GM19467 (cell line): Measurements from ENCODE around the gene APOL4.
"Not testable (repeated sequence)": the region's sequence is repeated elsewhere in the genome, so short reads cannot be mapped to it uniquely, and the experiment has no call there.

Source experiments
- ATAC-seq: cut with Tn5 transposase; IDR thresholded peaks from one replicate; pipeline ENCODE4 v1.9.1; 2021; ENCODE audit warnings: mild to moderate bottlenecking, moderate library complexity; ENCODE audit not compliant: unreplicated experiment

The APOL4 gene

DNA sequence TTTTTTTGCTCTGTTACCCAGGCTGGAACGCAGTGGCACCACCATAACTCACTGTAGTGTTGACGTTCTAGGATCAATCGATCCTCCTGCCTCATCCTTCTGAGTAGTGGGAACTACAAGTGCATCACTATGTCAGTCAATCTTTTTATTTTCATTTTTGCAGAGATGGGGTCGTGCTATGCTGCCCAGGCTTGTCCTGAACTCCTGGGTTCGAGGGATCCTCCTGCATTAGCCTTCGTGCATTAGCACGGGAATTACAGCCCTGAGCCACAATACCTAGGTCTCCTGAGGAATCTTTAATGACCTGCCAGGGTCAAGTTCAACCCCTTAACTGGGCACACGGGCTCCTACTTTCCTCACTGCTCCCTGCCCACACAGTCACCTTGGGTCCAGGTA lies 45.5 kb downstream of the APOL4 start:
- no peak for ATAC-seq

GRCh38 chr22:36155702-36156101 lies 45.9 kb downstream of the APOL4 start:
- no peak for ATAC-seq

DNA sequence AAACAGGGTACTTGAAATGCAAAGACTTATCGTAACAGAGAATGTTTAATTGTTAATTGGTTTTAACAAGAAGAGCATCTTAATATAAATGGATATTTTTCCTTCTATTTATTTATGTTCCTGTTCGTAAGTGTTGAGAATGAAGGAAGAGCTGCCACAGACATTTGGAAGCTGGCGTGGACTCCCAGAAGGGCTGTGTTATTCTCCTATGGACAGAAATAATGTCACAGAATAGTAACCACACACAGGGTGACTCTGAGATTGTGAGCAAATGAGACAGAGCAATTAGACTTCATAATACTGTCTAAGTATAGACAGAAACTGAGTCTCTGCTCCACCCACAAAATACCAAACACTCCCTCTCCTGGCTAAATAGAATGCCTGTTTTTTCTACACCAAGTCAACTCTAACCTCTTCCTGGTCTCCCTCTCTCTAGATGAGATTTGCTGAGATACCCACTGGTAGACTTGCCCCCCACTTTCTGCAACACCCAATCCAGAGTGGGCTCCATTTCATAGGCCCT lies 47.1 kb downstream of the APOL4 start:
- no peak for ATAC-seq

DNA sequence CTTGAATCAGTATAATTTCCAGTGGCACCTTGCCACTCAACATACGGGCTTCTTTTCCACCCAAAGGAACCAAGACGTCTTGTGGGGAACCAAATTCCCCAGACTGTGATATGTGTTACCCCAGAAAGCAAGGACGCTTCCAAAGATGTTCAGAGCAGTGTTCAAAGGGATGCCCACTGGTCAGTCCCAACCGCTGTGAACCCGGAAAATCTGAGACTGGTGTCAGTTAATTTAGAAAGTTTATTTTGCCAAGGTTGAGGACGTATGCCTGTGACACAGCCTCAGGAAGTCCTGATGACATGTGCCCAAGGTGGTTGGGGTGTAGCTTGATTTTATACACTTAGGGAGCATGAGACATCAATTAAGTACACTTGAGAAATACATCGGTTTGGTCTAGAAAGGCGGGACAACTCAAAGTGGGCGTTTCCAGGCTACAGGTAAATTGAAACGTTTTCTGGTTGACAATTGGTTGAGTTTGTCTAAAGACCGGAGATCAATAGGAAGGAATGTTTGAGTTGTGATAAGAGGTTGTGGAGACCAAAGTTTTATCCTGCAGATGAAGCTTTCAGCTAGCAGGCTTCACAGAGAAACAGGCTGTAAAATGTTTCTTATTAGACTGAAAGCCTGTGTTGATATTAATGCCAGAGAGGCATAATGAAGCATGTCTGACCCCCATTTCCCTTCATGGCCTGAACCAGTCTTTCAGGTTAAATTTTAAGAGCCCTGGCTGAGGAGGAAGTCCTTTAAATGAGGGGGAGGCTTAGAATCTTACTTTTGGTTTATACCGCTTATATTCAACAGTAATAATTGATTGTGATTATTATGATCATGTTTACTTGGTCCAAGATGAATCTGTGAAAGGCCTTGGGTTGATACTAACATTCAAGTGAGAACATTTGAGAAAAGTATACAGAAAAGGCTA lies 47.8 kb downstream of the APOL4 start:
- no peak for ATAC-seq

GRCh38 chr22:36152821-36153220 lies 48.8 kb downstream of the APOL4 start:
- ATAC-seq = not testable (repeated sequence)

GRCh38 chr22:36152088-36152487 lies 49.5 kb downstream of the APOL4 start:
- ATAC-seq = no peak

DNA sequence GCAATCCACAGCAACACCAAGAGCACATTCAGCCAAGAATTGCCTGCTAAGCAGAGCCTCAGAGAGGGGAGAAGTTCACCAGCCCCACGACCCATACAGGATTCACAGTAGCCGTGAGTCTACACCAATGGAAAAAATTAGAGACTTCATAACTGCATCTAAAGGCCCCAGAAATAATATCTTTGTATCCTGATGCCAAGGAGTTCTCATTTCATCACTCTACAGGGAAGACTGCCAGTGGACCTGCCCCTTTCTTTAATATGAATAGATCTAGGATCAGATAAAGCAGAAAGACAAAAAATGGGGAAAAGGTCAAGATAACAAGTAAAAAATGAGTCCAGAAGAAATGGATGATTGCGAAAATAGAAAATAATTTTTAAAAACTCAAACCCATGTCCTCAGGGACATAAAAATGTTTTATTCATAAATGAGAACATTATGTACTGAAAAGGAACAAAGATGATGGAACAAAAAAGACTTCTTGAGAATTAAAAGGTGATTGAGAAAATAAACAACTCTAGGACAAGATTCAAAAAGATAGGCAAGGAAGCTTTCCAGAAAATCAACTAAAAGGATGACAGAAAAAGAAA lies 50.5 kb downstream of the APOL4 start:
- ATAC-seq = no peak

- ATAC-seq = no peak
These were observed 52.2 kb downstream of the APOL4 start for GRCh38 chr22:36149441-36149840.

DNA sequence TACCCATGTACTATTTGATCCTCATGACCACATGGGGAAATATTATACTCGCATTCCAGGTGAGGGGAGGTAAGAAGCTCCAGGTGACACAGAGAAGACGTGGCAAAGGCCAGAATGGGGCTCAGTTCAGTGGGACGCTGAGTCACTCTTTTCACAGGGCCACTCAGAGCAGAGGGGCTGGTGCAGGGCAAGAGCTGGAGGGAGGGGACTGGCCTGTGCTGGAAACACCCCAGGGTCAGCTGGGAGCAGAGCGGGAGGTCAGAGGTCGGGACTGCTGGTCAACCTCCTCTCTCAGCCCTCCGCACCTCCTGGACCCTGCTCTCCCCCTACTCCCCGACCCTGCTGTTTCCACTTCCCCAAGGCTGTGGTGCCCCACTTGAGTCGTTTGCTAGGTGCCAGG lies 53.2 kb downstream of the APOL4 start:
- no peak for ATAC-seq

DNA sequence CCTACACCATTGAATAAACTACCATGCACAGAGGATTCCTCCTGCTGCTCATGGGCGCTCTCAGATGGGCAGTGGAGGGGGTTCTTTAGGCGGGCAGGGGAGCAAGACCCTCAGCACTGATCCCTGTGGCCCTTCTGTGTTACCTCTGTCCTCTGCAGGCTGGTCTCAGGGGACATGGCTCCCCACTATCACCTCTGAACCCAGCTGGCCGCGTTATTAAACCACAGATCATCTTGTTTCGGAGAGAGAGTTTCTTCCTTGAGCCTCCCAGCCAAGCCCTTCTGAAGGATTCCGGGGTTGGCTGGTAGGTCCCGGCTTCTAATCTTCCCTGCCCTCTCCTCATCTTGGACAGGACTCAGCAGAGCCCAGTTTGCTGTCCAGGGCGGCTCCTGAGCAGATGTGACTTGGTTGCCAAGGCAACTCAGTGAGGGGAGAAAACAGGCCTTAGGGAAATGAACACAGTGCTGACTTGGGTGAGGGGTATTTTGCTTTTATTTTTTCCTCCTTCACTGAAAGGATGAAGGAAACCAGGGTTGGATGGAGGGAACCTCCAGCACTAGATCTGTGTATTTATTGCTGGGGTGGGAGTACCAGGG lies 54.3 kb downstream of the APOL4 start:
- no peak for ATAC-seq

GRCh38 chr22:36145881-36146280 lies 55.7 kb downstream of the APOL4 start:
- ATAC-seq = no peak

GRCh38 chr22:36144886-36145541 lies 56.6 kb downstream of the APOL4 start:
- ATAC-seq = no peak

GRCh38 chr22:36143956-36144355 lies 57.7 kb downstream of the APOL4 start:
- no peak for ATAC-seq

DNA sequence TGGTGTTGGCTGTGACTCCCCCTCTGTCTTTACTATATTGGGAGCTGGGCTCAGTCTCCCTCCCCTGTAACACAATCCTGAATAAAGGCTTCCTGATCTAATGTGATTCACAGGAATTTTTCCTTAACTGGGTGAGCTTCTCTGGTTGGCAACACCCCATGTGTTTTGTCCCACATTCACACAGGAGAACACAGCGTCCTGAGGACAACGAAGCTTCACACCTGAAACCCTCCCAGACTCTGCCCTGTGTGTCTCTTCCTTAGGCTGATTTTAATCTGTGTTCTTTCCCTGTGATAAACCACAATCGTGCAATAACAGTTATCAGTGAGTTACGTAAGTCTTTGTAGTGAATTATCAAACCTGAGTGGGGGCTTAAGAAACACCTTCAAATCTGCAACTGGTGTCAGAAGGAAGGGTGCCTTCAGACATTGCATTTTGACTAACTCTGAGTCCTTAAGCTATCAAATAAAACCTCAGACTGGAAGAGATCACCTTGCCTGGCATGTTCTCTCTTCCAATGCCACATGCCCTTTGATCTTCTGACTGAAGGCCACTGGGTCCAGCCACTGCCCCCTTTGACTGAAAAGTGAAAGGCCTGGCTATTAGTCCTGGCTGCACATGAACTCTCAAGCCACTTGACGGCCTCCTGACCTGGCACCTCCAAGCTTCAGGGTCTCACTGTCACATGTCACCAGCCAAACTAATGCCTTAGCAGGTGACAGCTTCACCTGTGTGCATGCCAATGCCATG lies 58.4 kb downstream of the APOL4 start:
- ATAC-seq = no peak

DNA sequence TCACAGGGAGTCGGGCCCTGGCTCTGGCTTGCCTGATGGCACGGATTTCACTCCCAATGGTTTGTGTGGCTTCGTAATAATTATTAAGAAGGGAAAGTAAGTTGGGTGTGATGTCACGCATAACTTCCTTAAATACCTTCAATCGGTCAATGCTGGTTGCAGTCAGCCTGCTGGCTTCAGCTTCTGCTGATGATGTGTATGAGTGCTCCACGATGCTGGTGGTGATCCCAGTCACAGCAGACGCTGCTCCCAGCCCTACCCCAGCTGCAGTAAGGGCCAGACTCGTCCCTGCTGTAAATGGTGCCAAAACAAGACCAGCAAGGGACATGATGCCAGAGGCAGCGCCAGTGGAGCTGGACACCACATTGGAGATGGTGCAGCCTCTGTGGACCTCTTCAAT lies 60.1 kb downstream of the APOL4 start:
- no peak for ATAC-seq
